WTC11 (cell line): ENCODE data around the gene NELL2. TPM values are rescaled to one million over a fixed set of nuclear protein-coding genes. Genes with fewer than 3 reads are reported as not detected.

Experiments
- ATAC-seq: fragments of 200-7000 bp; cut with Tn5 transposase; 2 replicates; pipeline ENCODE4 v1.10.0; 2021; ENCODE audit warnings: mild to moderate bottlenecking, moderate library complexity
- CTCF ChIA-PET: fragments of 300-600 bp; sonication (Branson Sonifier 250); formaldehyde crosslinking; loops from one replicate; lab custom pipeline; 2021; ENCODE audit warnings: antibody characterized with exemption; lab: Charles Lee
- POLR2A ChIA-PET: fragments of 350-600 bp; sonication (Branson Sonifier 250); formaldehyde crosslinking; loops from one replicate; lab custom pipeline; 2021; ENCODE audit warnings: antibody characterized with exemption; lab: Charles Lee
- DNase-seq: peaks from one replicate; pipeline ENCODE4 v3.0.0; 2021; ENCODE audit warnings: low spot score
- H3K27ac Mint-ChIP-seq: 2 replicates; pipeline ENCODE4 v1.8.0; 2021; ENCODE audit warnings: mixed read lengths
- H3K27me3 Mint-ChIP-seq: 2 replicates; pipeline ENCODE4 v1.8.0; 2021; ENCODE audit warnings: low read depth, mild to moderate bottlenecking, moderate library complexity, mixed read lengths
- H3K36me3 Mint-ChIP-seq: 2 replicates; pipeline ENCODE4 v1.8.0; 2021; ENCODE audit warnings: mixed read lengths
- H3K4me1 Mint-ChIP-seq: 2 replicates; pipeline ENCODE4 v1.8.0; 2022; ENCODE audit warnings: mixed read lengths
- H3K4me3 Mint-ChIP-seq: 2 replicates; pipeline ENCODE4 v1.8.0; 2021; ENCODE audit warnings: mild to moderate bottlenecking, moderate library complexity, mixed read lengths
- H3K9me3 Mint-ChIP-seq: 2 replicates; pipeline ENCODE4 v1.8.0; 2021; ENCODE audit warnings: mixed read lengths
- ATF6 ChIP-seq: sonication (generic); formaldehyde crosslinking; IDR thresholded peaks from 2 replicates; pipeline ENCODE4 v1.8.1; 2023; ENCODE audit warnings: mild to moderate bottlenecking, missing genetic modification reagents
- CREB1 ChIP-seq: sonication (generic); formaldehyde crosslinking; IDR thresholded peaks from 2 replicates; pipeline ENCODE4 v1.8.0; 2023; ENCODE audit warnings: mild to moderate bottlenecking, missing genetic modification reagents
- CREM ChIP-seq: sonication (generic); formaldehyde crosslinking; IDR thresholded peaks from 2 replicates; pipeline ENCODE4 v1.8.1; 2022; ENCODE audit warnings: mild to moderate bottlenecking, missing genetic modification reagents, moderate library complexity
- E2F4 ChIP-seq: sonication (generic); formaldehyde crosslinking; IDR thresholded peaks from 2 replicates; pipeline ENCODE4 v1.8.1; 2022; ENCODE audit warnings: low read depth, mild to moderate bottlenecking, moderate library complexity, missing genetic modification reagents, borderline replicate concordance
- ERG ChIP-seq: fragments of 250-450 bp; sonication (Bioruptor Pico); IDR thresholded peaks from 2 replicates; pipeline ENCODE4 v1.8.0; 2021; ENCODE audit warnings: mild to moderate bottlenecking
- ESRRA ChIP-seq: sonication (generic); formaldehyde crosslinking; IDR thresholded peaks from 2 replicates; pipeline ENCODE4 v1.8.1; 2022; ENCODE audit warnings: mild to moderate bottlenecking, missing genetic modification reagents, borderline replicate concordance
- FOXP1 ChIP-seq: sonication (generic); formaldehyde crosslinking; IDR thresholded peaks from 2 replicates; pipeline ENCODE4 v1.8.0; 2022; ENCODE audit warnings: missing genetic modification reagents, mild to moderate bottlenecking, moderate library complexity, borderline replicate concordance
- GABPB1 ChIP-seq: sonication (generic); formaldehyde crosslinking; IDR thresholded peaks from 2 replicates; pipeline ENCODE4 v1.8.1; 2023; ENCODE audit warnings: mild to moderate bottlenecking, missing genetic modification reagents
- HMGXB4 ChIP-seq: sonication (generic); formaldehyde crosslinking; IDR thresholded peaks from 2 replicates; pipeline ENCODE4 v1.8.1; 2023; ENCODE audit warnings: mild to moderate bottlenecking, moderate library complexity, missing genetic modification reagents
- IRF1 ChIP-seq: sonication (generic); formaldehyde crosslinking; IDR thresholded peaks from 2 replicates; pipeline ENCODE4 v1.8.0; 2023; ENCODE audit warnings: missing genetic modification reagents
- JUN ChIP-seq: sonication (generic); formaldehyde crosslinking; IDR thresholded peaks from 2 replicates; pipeline ENCODE4 v1.8.0; 2023; ENCODE audit warnings: mild to moderate bottlenecking, missing genetic modification reagents
- PRDM15 ChIP-seq: sonication (generic); formaldehyde crosslinking; IDR thresholded peaks from 2 replicates; pipeline ENCODE4 v1.8.0; 2022; ENCODE audit warnings: missing genetic modification reagents
- PREB ChIP-seq: sonication (generic); formaldehyde crosslinking; IDR thresholded peaks from 2 replicates; pipeline ENCODE4 v1.8.1; 2022; ENCODE audit warnings: mild to moderate bottlenecking, missing genetic modification reagents, moderate library complexity, borderline replicate concordance
- ZMAT4 ChIP-seq: fragments of 250-450 bp; sonication (Bioruptor Pico); IDR thresholded peaks from 2 replicates; pipeline ENCODE4 v1.9.0; 2021; ENCODE audit warnings: mild to moderate bottlenecking
- ZNF512 ChIP-seq: sonication (generic); formaldehyde crosslinking; IDR thresholded peaks from 2 replicates; pipeline ENCODE4 v1.8.1; 2022; ENCODE audit warnings: missing genetic modification reagents, borderline replicate concordance
- ZNF671 ChIP-seq: fragments of 250-450 bp; sonication (Bioruptor Pico); IDR thresholded peaks from 2 replicates; pipeline ENCODE4 v1.8.0; 2021; ENCODE audit warnings: mild to moderate bottlenecking
- total RNA-seq: library from RNA; stranded (reverse); gene quantifications from 3 replicates; pipeline ENCODE4 v1.2.3, GENCODE V29; 2021

The NELL2 gene
- total RNA-seq, 1 experiment from 2014 or later, result 37.4 TPM

GRCh38 chr12:44869503-44869902 lies 6.6 kb downstream of the NELL2 start:
- ChIA-PET POLR2A (no interaction called here), CTCF (no interaction called here)
- peaks cover 5% of the 10 kb centered on the region; the same call in 1 of the 2 replicates for H3K27me3 Mint-ChIP-seq
- H3K27ac Mint-ChIP-seq, result no peak overlapping the region
- peaks cover 36% of the 10 kb centered on the region for H3K9me3 Mint-ChIP-seq
- peaks cover 10% of the 10 kb centered on the region for H3K4me1 Mint-ChIP-seq
- TF ChIP-seq JUN (CRISPR knock-in tag) (no peak), FOXP1 (CRISPR knock-in tag) (no peak), HMGXB4 (no peak), PRDM15 (CRISPR knock-in tag) (no peak), ZMAT4 (CRISPR knock-in tag) (no peak), ZNF671 (no peak), E2F4 (no peak), ZNF512 (CRISPR knock-in tag) (no peak), IRF1 (no peak), PREB (CRISPR knock-in tag) (no peak), ATF6 (CRISPR knock-in tag) (no peak)
- ATAC-seq (no peak), DNase-seq (no peak)
- peaks cover 35% of the 10 kb centered on the region for H3K36me3 Mint-ChIP-seq
- no peak overlapping the region for H3K4me3 Mint-ChIP-seq

- Mint-ChIP-seq H3K9me3 (peaks cover 24% of the 10 kb centered on the region), H3K4me3 (no peak overlapping the region), H3K36me3 (peaks cover 17% of the 10 kb centered on the region), H3K27ac (no peak overlapping the region), H3K4me1 (no peaks in the 10 kb centered on the region), H3K27me3 (no peaks in the 10 kb centered on the region)
- POLR2A ChIA-PET, result no interaction called here
- CTCF ChIA-PET, result no interaction called here
- ATAC-seq, result no peak
- no peak for DNase-seq
- TF ChIP-seq JUN (CRISPR knock-in tag) (no peak), GABPB1 (no peak), ESRRA (CRISPR knock-in tag) (no peak), ERG (CRISPR knock-in tag) (no peak), CREM (CRISPR knock-in tag) (no peak), CREB1 (CRISPR knock-in tag) (no peak)
These were observed 12.2 kb downstream of the NELL2 start for GRCh38 chr12:44863867-44864266.
